K562 (cell line): ENCODE data around the gene TTLL9.

Source experiments
- ATF3 ChIP-seq, 2 experiments: fragments of 450-650 bp in 1 of 2; sonication (generic) in 1 of 2; formaldehyde crosslinking in 1 of 2; IDR thresholded peaks in 1 of 2; conservative IDR thresholded peaks in 1 of 2; 2 replicates each; pipeline versions ENCODE4 v1.6.1 to v1.8.1; 2016 to 2023; ENCODE audit warnings: mild to moderate bottlenecking in 2 of 2, moderate library complexity in 2 of 2, inconsistent platforms in 1 of 2, missing genetic modification reagents in 1 of 2
- BACH1 ChIP-seq: fragments of 200-800 bp; sonication (Bioruptor generic); IDR thresholded peaks from 2 replicates; pipeline ENCODE4 v1.6.1; 2016; ENCODE audit warnings: missing genetic modification characterization, missing compliant biosample characterization
- EP300 ChIP-seq: IDR thresholded peaks from 2 replicates; pipeline ENCODE4 v1.6.1; 2012; ENCODE audit warnings: low read length, improper control_type of control experiment
- IRF2 ChIP-seq: sonication (generic); formaldehyde crosslinking; IDR thresholded peaks from 2 replicates; pipeline ENCODE4 v1.8.1; 2022; ENCODE audit warnings: mild to moderate bottlenecking, missing genetic modification reagents
- JUND ChIP-seq, 2 experiments: IDR thresholded peaks; 2 replicates in 1 of 2; 3 replicates in 1 of 2; pipeline ENCODE4 v1.6.1; 2011; ENCODE audit warnings: borderline replicate concordance in 2 of 2, low read depth in 2 of 2, low read length in 2 of 2, improper control_type of control experiment in 1 of 2, missing biosample characterization in 1 of 2, missing genetic modification characterization in 1 of 2, missing genetic modification reagents in 1 of 2
- KLF13 ChIP-seq: fragments of 450-650 bp; IDR thresholded peaks from 2 replicates; pipeline ENCODE4 v1.6.1; 2016; ENCODE audit warnings: missing genetic modification characterization, low read depth, mild to moderate bottlenecking, missing compliant biosample characterization, moderate library complexity, borderline replicate concordance
- PHF20 ChIP-seq: fragments of 450-650 bp; IDR thresholded peaks from 2 replicates; pipeline ENCODE4 v1.6.1; 2018; ENCODE audit not compliant: partially characterized antibody
- PHF8 ChIP-seq: fragments of 200-600 bp; sonication (generic); IDR thresholded peaks from 2 replicates; pipeline ENCODE4 v1.6.1; 2012; ENCODE audit warnings: mixed run types, mild to moderate bottlenecking, inconsistent platforms, low read length, moderate library complexity, borderline replicate concordance
- RCOR1 ChIP-seq, 2 experiments: IDR thresholded peaks; 2 replicates each; pipeline ENCODE4 v1.6.1; 2012; ENCODE audit warnings: low read depth in 2 of 2, low read length in 2 of 2, borderline replicate concordance in 1 of 2, improper control_type of control experiment in 1 of 2
- ZKSCAN8 ChIP-seq: fragments of 200-800 bp; sonication (Bioruptor generic); IDR thresholded peaks from 2 replicates; pipeline ENCODE4 v1.6.1; 2016; ENCODE audit warnings: missing genetic modification characterization, missing compliant biosample characterization
- TF ChIP-seq, protein P1 (sequence below), 3 experiments: IDR thresholded peaks in 2 of 3; conservative IDR thresholded peaks in 1 of 3; 2 replicates each; pipeline ENCODE4 v1.5.1; 2011 to 2012; ENCODE audit warnings: low read length in 3 of 3, mild to moderate bottlenecking in 3 of 3, control low read depth in 2 of 3, improper control_type of control experiment in 1 of 3, inconsistent platforms in 1 of 3, low read depth in 1 of 3, mixed read lengths in 1 of 3, moderate library complexity in 1 of 3; ENCODE audit not compliant: insufficient read depth in 2 of 3
- TF ChIP-seq, protein P2 (sequence below): sonication (generic); formaldehyde crosslinking; IDR thresholded peaks from 2 replicates; pipeline ENCODE4 v1.8.0; 2022; ENCODE audit warnings: missing genetic modification reagents, mild to moderate bottlenecking, borderline replicate concordance
- TF ChIP-seq, protein P3 (sequence below), 3 experiments: fragments of 200-800 bp in 1 of 3; sonication (Bioruptor generic) in 1 of 3; sonication (generic) in 1 of 3; formaldehyde crosslinking in 1 of 3; IDR thresholded peaks; 2 replicates each; pipeline versions ENCODE4 v1.6.1 to v1.8.0; 2016 to 2022; ENCODE audit warnings: mild to moderate bottlenecking in 2 of 3, missing compliant biosample characterization in 2 of 3, missing genetic modification characterization in 2 of 3, missing genetic modification reagents in 1 of 3

GRCh38 chr20:31987744-31988143 lies 117.3 kb downstream of the TTLL9 start:
- TF ChIP-seq, protein P1, sequence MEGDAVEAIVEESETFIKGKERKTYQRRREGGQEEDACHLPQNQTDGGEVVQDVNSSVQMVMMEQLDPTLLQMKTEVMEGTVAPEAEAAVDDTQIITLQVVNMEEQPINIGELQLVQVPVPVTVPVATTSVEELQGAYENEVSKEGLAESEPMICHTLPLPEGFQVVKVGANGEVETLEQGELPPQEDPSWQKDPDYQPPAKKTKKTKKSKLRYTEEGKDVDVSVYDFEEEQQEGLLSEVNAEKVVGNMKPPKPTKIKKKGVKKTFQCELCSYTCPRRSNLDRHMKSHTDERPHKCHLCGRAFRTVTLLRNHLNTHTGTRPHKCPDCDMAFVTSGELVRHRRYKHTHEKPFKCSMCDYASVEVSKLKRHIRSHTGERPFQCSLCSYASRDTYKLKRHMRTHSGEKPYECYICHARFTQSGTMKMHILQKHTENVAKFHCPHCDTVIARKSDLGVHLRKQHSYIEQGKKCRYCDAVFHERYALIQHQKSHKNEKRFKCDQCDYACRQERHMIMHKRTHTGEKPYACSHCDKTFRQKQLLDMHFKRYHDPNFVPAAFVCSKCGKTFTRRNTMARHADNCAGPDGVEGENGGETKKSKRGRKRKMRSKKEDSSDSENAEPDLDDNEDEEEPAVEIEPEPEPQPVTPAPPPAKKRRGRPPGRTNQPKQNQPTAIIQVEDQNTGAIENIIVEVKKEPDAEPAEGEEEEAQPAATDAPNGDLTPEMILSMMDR (IDR thresholded peaks at IDR 0.05 in 2 of 3, conservative IDR thresholded peaks at IDR 0.05 in 1 of 3; ENCODE audit: insufficient read depth in 2 of 3, low read depth in 1 of 3, low read length in 3 of 3): no peak
- TF ChIP-seq ATF3 (IDR thresholded peaks at IDR 0.05) (no peak), ATF3 (CRISPR knock-in tag; conservative IDR thresholded peaks at IDR 0.05) (no peak), ZKSCAN8 (CRISPR knock-in tag) (no peak), JUND (IDR thresholded peaks at IDR 0.05; ENCODE audit: borderline replicate concordance, low read depth, low read length) (no peak), JUND (tag; IDR thresholded peaks at IDR 0.05; ENCODE audit: borderline replicate concordance, low read depth, low read length) (no peak), PHF8 (no peak), IRF2 (CRISPR knock-in tag) (no peak), BACH1 (no peak), KLF13 (tag) (no peak), EP300 (no peak), RCOR1 (IDR thresholded peaks at IDR 0.05; ENCODE audit: borderline replicate concordance in 1 of 2, low read depth in 2 of 2, low read length in 2 of 2) (no peak), PHF20 (no peak)
- TF ChIP-seq, protein P2, sequence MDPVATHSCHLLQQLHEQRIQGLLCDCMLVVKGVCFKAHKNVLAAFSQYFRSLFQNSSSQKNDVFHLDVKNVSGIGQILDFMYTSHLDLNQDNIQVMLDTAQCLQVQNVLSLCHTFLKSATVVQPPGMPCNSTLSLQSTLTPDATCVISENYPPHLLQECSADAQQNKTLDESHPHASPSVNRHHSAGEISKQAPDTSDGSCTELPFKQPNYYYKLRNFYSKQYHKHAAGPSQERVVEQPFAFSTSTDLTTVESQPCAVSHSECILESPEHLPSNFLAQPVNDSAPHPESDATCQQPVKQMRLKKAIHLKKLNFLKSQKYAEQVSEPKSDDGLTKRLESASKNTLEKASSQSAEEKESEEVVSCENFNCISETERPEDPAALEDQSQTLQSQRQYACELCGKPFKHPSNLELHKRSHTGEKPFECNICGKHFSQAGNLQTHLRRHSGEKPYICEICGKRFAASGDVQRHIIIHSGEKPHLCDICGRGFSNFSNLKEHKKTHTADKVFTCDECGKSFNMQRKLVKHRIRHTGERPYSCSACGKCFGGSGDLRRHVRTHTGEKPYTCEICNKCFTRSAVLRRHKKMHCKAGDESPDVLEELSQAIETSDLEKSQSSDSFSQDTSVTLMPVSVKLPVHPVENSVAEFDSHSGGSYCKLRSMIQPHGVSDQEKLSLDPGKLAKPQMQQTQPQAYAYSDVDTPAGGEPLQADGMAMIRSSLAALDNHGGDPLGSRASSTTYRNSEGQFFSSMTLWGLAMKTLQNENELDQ (CRISPR knock-in tag): no peak
- TF ChIP-seq, protein P3, sequence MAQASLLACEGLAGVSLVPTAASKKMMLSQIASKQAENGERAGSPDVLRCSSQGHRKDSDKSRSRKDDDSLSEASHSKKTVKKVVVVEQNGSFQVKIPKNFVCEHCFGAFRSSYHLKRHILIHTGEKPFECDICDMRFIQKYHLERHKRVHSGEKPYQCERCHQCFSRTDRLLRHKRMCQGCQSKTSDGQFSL (CRISPR knock-in tag; IDR thresholded peaks at IDR 0.05): no peak
- TF ChIP-seq, protein P3 (tag; IDR thresholded peaks at IDR 0.05): no peak
